ENCODE data around the gene DISC1. TPM values are rescaled to one million over a fixed set of nuclear protein-coding genes. Genes with fewer than 3 reads are reported as not detected.

Gene DISC1
- total RNA-seq, 1 experiment from 2014 or later: 1.8 TPM

GRCh38 chr1:231860221-231861088, 233.9 kb downstream of the DISC1 start:
- no peak for DNase-seq (ENCODE audit: low spot score)
- BruUV-seq (replicated peaks): no TSS peak
- no peak overlapping the region for H3K27ac ChIP-seq (ENCODE audit: low read depth, low read length, poor library complexity, severe bottlenecking)
- ChIA-PET POLR2A (ENCODE audit: low non-redundant PET) (no interaction called here), CTCF (no interaction called here)
- TF ChIP-seq CTCF (conservative IDR thresholded peaks at IDR 0.05; ENCODE audit: low read depth, low read length): no peak
- no peak for TF ChIP-seq EZH2 (IDR thresholded peaks at IDR 0.05; ENCODE audit: borderline replicate concordance, low read depth, low read length, poor library complexity, severe bottlenecking)
- intact Hi-C loops (cut with micrococcal nuclease; ENCODE audit: unreplicated experiment): loop anchor here (10.0 kb wide), 1 partner anchor 1314 kb away; no protein-coding TSS in a partner anchor
- H3K4me3 ChIP-seq (ENCODE audit: low read depth, low read length, poor library complexity, severe bottlenecking): no peak overlapping the region
- H3K4me1 ChIP-seq (ENCODE audit: insufficient read depth, low read length, poor library complexity, severe bottlenecking): no peaks in the 10 kb centered on the region
- H3K27me3 ChIP-seq (replicated peaks; ENCODE audit: insufficient read depth, low read depth, low read length, poor library complexity): no peaks in the 10 kb centered on the region
- no peaks in the 10 kb centered on the region for H3K9me3 ChIP-seq (ENCODE audit: low read depth, low read length, poor library complexity, severe bottlenecking)
- no peaks in the 10 kb centered on the region for H3K36me3 ChIP-seq (ENCODE audit: insufficient read depth, low read length, poor library complexity, severe bottlenecking)

- Histone ChIP-seq H3K4me3 (ENCODE audit: low read depth, low read length, poor library complexity, severe bottlenecking) (no peak overlapping the region), H3K27ac (ENCODE audit: low read depth, low read length, poor library complexity, severe bottlenecking) (no peak overlapping the region), H3K4me1 (ENCODE audit: insufficient read depth, low read length, poor library complexity, severe bottlenecking) (no peaks in the 10 kb centered on the region), H3K36me3 (ENCODE audit: insufficient read depth, low read length, poor library complexity, severe bottlenecking) (no peaks in the 10 kb centered on the region), H3K27me3 (replicated peaks; ENCODE audit: insufficient read depth, low read depth, low read length, poor library complexity) (no peaks in the 10 kb centered on the region), H3K9me3 (ENCODE audit: low read depth, low read length, poor library complexity, severe bottlenecking) (no peaks in the 10 kb centered on the region)
- CTCF ChIA-PET: no interaction called here
- no peak for TF ChIP-seq CTCF (conservative IDR thresholded peaks at IDR 0.05; ENCODE audit: low read depth, low read length)
- TF ChIP-seq EZH2 (IDR thresholded peaks at IDR 0.05; ENCODE audit: borderline replicate concordance, low read depth, low read length, poor library complexity, severe bottlenecking): no peak
- no TSS peak for BruUV-seq (replicated peaks)
- no peak for DNase-seq (ENCODE audit: low spot score)
- POLR2A ChIA-PET (ENCODE audit: low non-redundant PET): no interaction called here
- intact Hi-C loops (cut with micrococcal nuclease; ENCODE audit: unreplicated experiment): loop anchor here (10.0 kb wide), 1 partner anchor 1313 kb away; no protein-coding TSS in a partner anchor
These were observed 235.2 kb downstream of the DISC1 start for GRCh38 chr1:231861541-231862481.

GRCh38 chr1:231862611-231863010, 236.0 kb downstream of the DISC1 start:
- TF ChIP-seq CTCF (conservative IDR thresholded peaks at IDR 0.05; ENCODE audit: low read depth, low read length): no peak
- no peak for TF ChIP-seq EZH2 (IDR thresholded peaks at IDR 0.05; ENCODE audit: borderline replicate concordance, low read depth, low read length, poor library complexity, severe bottlenecking)
- no peak overlapping the region for H3K4me3 ChIP-seq (ENCODE audit: low read depth, low read length, poor library complexity, severe bottlenecking)
- no peak for DNase-seq (ENCODE audit: low spot score)
- H3K27ac ChIP-seq (ENCODE audit: low read depth, low read length, poor library complexity, severe bottlenecking): no peak overlapping the region
- ChIA-PET POLR2A (ENCODE audit: low non-redundant PET) (no interaction called here), CTCF (no interaction called here)
- BruUV-seq (replicated peaks): no TSS peak
- no peaks in the 10 kb centered on the region for H3K27me3 ChIP-seq (replicated peaks; ENCODE audit: insufficient read depth, low read depth, low read length, poor library complexity)
- intact Hi-C loops (cut with micrococcal nuclease; ENCODE audit: unreplicated experiment): loop anchor here (10.0 kb wide), 1 partner anchor 1312 kb away; no protein-coding TSS in a partner anchor
- H3K36me3 ChIP-seq (ENCODE audit: insufficient read depth, low read length, poor library complexity, severe bottlenecking): no peaks in the 10 kb centered on the region
- no peaks in the 10 kb centered on the region for H3K9me3 ChIP-seq (ENCODE audit: low read depth, low read length, poor library complexity, severe bottlenecking)
- H3K4me1 ChIP-seq (ENCODE audit: insufficient read depth, low read length, poor library complexity, severe bottlenecking): no peaks in the 10 kb centered on the region
